GM21786 (cell line): Measurements from ENCODE around the gene GBGT1.
"Not testable (repeated sequence)": the region's sequence is repeated elsewhere in the genome, so short reads cannot be mapped to it uniquely, and the experiment has no call there.

Experiments
- ATAC-seq: cut with Tn5 transposase; IDR thresholded peaks from one replicate; pipeline ENCODE4 v1.9.1; 2021; ENCODE audit not compliant: unreplicated experiment

The GBGT1 gene

DNA sequence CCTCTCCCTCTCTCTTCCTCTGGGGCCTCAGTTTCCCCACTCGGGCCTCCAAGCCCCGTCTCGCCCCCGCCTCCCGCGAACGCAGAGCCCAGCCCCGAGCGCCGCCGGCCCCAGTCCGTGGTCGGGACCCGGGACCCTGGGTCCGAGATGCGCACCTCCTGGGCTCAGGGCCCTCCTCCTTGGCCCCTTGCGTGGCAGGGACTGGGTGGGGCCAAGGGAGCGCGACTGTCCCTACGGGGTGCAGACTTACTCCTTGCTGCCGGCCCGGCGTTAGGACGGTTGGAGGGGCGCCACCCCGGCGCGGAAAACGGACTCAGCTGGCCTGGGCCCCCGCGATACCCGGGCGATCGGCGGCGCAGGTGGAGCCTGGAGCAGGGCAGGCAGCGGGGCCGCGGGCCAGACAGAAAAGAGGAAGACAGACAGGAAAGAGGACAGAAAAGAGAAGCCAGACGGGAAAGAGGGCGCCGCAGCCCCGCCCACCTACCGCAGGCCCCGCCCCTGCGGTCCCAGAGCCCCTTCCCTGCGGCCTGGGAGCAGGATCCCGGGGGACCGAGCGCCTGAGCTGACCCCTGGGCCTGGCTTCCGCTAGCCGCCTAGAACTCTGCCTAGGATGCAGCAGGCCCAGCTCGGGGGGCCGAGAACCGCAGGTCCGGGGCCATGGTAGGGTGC lies at the start of gene GBGT1:
Gene GBGT1, minus strand, starts transcription at position 411 of the 669 bp plus-strand sequence. CDS start 1,502 bp downstream, outside the sequence.
- no peak for ATAC-seq

GRCh38 chr9:133210609-133211008 lies 46.9 kb upstream of the GBGT1 start:
- ATAC-seq, result no peak

GRCh38 chr9:133210202-133210532 lies 46.5 kb upstream of the GBGT1 start:
- ATAC-seq, result no peak

DNA sequence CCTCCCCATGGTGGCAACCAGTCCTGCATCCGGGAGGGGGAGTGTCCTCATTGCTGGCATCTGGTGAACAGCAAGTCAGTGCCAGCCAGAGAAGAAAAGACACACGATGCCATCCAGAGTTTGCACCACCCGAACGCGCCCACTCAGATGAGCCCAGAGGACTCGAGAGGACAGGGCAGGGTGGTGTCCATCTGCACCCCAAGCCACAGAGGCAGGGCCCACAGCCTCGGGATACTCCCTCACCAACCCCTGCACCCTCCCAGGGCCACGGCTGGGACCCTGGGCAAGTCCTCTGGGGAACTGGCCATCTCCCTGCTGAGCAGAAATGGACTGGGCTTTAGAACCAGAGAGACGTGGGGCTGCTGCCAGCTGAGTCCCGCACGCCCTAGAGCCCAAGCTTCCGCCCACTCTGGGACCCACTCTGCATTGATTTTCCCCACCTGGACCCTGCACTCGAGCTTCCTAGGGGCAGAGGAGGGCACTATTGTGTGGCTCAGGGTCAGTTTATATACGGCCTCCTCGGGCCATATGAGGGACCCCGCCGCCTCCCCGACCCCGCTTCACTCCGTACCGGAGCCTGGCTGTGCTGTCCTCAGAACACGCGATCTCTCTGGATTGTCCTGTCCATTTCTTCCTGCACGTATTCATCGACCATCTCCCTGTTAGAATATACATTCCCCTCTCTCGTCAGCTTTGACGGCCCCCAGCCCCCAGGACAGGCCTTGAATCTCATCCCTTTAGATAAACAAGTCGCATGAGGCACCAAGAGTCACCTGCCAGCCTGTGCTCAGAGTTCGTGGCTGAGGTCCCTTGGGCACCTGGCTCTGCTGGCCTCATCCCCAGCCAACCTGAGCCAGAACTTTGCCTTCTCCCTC lies 45.9 kb upstream of the GBGT1 start:
- not testable (repeated sequence) for ATAC-seq

DNA sequence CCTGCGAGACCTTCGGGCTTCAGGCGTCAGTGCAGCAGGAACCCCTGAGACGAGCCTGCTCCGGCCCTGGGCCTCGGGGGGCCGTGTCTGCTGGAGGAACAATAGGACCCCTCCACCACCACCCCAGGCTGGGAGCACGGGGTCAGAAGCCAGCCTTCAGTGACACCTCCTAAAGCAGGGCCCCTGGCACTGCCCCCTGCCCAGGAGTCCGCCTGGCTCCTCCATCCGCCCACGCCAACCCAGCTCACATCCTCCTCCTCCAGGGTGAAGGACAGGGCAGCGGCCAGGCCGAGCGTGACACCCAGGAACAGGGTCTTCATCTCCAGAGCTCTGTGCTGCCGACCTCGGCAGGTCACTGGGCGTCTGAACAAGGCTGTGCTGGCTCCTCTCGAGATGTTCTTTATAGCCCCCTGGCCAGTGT lies 45.2 kb upstream of the GBGT1 start, which contains the start of gene OBP2B:
Gene OBP2B, minus strand, starts transcription at position 371 of the 421 bp plus-strand sequence. Its CDS starts 51 bp downstream, at position 320.
- ATAC-seq, result not testable (repeated sequence)

- not testable (repeated sequence) for ATAC-seq
Measured at GRCh38 chr9:133208171-133208879, 44.6 kb upstream of the GBGT1 start.

DNA sequence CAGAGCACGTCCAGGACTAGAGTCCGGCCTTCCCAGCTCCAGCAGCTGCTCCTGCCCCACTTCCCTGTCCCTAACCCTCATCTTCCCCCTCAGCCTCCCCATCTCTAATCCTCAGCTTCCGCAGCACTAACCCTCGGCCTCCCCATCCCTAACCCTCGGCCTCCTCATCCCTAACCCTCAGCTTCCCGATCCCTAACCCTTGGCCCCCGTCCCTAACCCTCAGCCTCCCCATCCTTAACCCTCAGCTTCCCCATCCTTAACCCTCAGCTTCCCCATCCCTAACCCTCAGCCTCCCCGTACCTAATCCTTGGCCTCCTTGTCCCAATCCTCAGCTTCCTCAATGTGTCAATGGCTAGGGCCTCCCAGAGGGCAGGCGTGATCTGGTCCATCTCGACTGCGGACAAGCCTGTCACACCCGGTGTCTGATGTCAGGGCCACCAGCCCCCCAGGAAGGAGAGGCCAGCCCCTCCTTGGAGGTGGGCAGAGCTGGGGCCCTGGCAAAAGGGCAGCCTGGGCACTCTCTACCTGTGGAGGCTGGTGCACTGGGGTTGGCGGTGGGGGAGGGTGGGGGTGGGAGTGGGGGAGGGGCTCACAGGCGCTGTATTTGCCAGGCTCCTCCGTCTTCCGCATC lies 43.9 kb upstream of the GBGT1 start:
- ATAC-seq, result no peak

GRCh38 chr9:133207021-133207531 lies 43.4 kb upstream of the GBGT1 start:
- no peak for ATAC-seq

- ATAC-seq, result no peak
Measured at GRCh38 chr9:133205996-133206931, 42.5 kb upstream of the GBGT1 start.

DNA sequence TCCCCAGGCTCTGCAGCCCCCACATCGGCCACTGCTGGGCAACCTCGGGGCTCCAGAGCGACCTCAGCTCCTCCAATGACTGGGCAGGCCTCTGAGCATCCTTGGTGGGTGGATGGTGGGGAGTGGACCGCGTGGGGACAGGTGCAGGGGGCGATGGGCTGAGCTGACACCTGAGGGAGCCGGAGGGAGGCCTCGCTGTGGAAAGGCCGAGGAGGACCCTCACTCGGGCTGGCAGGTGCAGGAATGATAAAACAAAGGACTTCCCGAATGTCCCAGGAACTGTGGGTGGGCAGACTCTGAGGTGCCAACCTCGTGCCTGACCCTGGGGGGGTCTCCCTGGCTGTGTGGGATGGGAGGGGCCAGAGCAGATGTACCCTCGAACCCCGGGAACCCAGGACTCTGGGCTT lies 41.8 kb upstream of the GBGT1 start:
- ATAC-seq, result not testable (repeated sequence)

- no peak for ATAC-seq
Measured at GRCh38 chr9:133204993-133205336, 41.3 kb upstream of the GBGT1 start.

DNA sequence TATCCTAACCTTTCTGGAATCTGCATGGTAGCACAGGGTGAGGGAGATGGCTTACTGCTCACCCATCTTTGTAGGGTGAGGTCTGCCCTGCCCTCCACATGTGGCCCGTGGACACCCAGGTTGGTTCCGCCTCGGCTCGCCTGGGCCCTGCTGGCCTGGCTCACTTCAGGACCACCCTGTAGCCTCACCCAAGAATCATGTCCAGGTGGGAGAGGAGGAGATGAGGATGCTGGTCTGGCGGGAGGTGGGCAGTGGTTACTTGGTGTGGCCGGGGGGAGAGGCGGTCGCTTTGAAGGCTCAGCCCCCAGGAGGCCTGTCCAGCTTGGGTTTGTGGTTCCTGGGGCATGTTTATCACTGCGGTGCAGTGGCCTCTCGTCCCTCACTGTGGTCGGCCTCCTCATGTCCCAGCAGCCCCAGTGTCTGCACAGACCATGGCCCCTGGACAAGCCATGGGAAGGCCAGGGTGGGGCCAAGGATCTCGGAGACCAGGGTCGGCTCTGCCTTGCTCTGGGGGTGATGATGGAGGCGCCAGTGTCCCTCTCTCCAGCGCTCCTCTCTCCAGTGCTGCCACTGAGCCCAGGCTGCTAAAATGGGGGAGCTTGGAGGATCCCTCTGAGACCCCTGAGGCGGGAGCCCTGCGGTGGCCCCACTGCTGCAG lies 40.8 kb upstream of the GBGT1 start:
- ATAC-seq, result no peak

- ATAC-seq, result no peak
Measured at GRCh38 chr9:133203506-133204075, 39.9 kb upstream of the GBGT1 start.

DNA sequence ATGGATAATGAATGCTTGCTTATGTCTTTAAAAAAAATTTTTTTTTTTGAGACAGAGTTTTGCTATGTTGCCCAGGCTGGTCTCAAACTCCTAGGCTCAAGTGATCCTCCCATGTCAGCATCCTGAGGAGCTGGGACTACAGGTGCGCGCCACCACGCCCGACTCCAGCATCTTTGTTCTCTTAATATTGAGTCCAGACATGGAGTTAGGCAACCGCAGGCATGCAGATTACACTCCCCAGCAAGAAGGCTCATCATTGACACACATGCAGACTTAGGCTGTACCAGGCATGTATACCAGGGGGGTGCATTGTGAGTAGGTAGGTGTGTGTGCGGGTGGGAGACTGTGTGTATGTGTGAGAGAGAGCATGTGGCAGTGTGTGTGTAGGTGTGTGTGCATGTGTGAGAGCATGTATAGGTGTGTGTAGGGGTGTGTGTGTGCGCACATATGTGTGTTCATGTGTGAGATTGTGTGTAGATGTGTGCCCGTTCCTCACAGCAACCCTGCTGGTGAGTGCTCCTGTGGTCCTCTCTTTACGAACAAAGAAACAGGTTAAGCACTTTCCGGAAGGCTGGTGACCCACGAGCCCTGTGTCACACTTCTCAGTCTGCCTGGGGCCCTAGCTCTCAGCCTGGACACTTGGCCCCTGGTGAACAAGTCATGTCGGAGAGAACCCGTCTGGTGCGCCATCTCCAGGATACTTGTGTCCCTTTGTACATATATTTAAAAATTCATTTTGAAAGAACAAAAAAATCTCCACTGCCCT lies 39.2 kb upstream of the GBGT1 start:
- no peak for ATAC-seq

DNA sequence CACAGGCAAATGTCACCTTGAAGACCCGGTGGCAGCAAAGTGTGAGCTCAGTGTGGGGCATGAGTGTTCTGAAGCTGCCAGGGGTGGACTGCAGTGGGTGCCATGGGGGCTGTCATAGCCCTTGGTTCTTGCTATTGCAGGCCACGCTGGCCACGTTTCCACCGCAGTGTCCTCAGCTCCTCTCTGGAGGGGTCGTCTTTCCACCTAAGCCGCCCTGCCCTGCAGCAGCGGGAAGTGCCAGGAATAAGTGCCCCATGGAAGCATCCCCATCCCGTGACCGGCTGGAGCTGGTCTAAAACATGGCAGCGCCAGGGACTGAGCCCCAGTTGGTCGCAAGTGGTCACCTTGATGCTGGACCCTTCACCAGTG lies 38.4 kb upstream of the GBGT1 start:
- no peak for ATAC-seq

DNA sequence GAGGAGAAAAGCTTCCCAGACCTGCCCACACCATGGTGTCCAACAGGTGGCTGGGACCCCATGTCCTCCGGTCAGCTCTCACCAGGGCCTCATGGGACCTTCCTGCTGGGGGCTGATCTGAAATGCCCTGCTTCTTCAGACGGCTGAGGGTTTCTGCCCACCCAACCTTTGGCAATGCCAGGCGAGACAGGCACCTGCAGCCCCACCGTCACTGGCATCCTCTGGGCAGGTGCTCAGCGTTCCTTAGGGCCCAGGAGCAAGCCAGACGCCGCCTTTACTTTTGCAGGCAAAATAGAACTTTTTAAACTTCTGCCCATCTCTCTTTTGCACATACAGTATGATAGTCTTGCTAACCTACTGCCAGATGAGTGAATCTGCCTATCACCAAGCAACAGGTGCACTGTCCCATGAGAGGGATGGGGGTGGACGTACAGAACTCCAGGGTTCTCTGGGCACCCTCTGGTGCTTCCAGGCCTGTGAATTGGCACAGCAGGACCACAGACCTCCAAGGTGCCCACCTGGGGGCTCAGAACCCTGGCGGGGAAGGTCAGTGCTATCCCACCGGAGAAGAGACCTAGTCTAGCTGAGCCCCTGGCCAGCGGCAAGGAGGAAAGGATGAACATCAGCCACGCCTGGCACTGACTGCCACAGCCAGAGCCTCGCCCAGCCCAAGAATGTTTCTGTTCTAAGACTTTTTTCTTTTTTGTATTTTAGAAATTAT lies 37.9 kb upstream of the GBGT1 start:
- no peak for ATAC-seq

DNA sequence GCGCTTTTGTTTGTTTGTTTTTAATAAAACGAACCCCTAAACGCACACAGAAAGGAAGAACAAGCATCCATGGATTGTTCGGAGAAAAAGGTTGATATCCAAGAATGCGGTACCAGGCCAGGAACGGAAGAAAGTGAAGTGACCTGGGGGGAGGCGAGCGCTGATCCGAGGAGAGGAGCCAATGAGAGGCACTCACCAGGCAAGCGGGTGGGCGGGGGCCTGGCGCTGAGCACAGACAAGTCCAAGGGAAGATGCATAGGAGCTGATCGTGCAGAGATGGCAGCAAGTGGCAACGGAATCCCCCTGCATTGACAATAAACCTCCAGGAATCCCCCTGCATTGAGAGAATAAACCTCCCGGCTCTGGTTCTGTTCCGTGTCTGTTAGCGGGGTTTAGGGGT lies 36.9 kb upstream of the GBGT1 start:
- ATAC-seq, result no peak
